Measurements from ENCODE around the gene VEGFA.

DNA sequence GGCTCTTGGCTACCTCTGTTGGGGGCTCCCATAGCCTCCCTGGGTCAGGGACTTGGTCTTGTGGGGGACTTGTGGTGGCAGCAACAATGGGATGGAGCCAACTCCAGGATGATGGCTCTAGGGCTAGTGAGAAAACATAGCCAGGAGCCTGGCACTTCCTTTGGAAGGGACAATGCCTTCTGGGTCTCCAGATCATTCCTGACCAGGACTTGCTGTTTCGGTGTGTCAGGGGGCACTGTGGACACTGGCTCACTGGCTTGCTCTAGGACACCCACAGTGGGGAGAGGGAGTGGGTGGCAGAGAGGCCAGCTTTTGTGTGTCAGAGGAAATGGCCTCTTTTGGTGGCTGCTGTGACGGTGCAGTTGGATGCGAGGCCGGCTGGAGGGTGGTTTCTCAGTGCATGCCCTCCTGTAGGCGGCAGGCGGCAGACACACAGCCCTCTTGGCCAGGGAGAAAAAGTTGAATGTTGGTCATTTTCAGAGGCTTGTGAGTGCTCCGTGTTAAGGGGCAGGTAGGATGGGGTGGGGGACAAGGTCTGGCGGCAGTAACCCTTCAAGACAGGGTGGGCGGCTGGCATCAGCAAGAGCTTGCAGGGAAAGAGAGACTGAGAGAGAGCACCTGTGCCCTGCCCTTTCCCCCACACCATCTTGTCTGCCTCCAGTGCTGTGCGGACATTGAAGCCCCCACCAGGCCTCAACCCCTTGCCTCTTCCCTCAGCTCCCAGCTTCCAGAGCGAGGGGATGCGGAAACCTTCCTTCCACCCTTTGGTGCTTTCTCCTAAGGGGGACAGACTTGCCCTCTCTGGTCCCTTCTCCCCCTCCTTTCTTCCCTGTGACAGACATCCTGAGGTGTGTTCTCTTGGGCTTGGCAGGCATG is 9.2 kb downstream of the VEGFA start:
- no peak for TF ChIP-seq CTCF (IDR thresholded peaks at IDR 0.05)
- TF ChIP-seq POLR2A (IDR thresholded peaks at IDR 0.05), result no peak
- no peak for TF ChIP-seq EP300 (IDR thresholded peaks at IDR 0.05)
- no peak for TF ChIP-seq POLR2AphosphoS5 (IDR thresholded peaks at IDR 0.05)
